ENCODE results near the gene WDFY2.
"Not testable (repeated sequence)": the region's sequence is repeated elsewhere in the genome, so short reads cannot be mapped to it uniquely, and the experiment has no call there.

WDFY2 gene

GRCh38 chr13:51541809-51542258, 42.4 kb upstream of the WDFY2 start:
- H3K23ac ChIP-seq (ENCODE audit: low read depth, low read length, poor library complexity): no peak overlapping the region
- no peak overlapping the region for H2BK12ac ChIP-seq (ENCODE audit: low read length)
- no peak overlapping the region for H3K18ac ChIP-seq (ENCODE audit: low read length)
- H2BK15ac ChIP-seq (ENCODE audit: low read length): no peak overlapping the region
- H2BK5ac ChIP-seq (ENCODE audit: low read length): no peak overlapping the region
- WGBS, 2 donors (ENCODE audit: extremely low coverage in 2 of 2, insufficient read length in 2 of 2, insufficient replicate concordance in 1 of 2): no CpG with 5 or more reads among the region's 6 CpGs
- H3K4me2 ChIP-seq (ENCODE audit: insufficient read depth, low read length, poor library complexity, severe bottlenecking): no peak overlapping the region
- H2BK120ac ChIP-seq (ENCODE audit: low read depth, low read length): no peak overlapping the region
- H3K4me1 ChIP-seq (ENCODE audit: control insufficient read depth in 2 of 2, insufficient read depth in 1 of 2, low read depth in 1 of 2, low read length in 2 of 2): peaks cover 2 to 4% of the 10 kb centered on the region in 2 donors
- H3K9me3 ChIP-seq (replicated peaks in 1 of 2; ENCODE audit: control insufficient read depth in 2 of 2, insufficient read depth in 1 of 2, low read depth in 1 of 2, low read length in 2 of 2): no peaks in the 10 kb centered on the region
- no peak overlapping the region for H3K9ac ChIP-seq (ENCODE audit: low read depth, low read length, poor library complexity)
- no peak overlapping the region for H3K27ac ChIP-seq (replicated peaks; ENCODE audit: low read length)
- H3K27me3 ChIP-seq (ENCODE audit: control insufficient read depth in 3 of 3, insufficient read depth in 3 of 3, low read depth in 1 of 3, low read length in 3 of 3): peaks cover 0 to 4% (median 0%) of the 10 kb centered on the region in 3 experiments
- H3K36me3 ChIP-seq (replicated peaks in 1 of 2; ENCODE audit: control insufficient read depth in 2 of 2, insufficient read depth in 2 of 2, low read length in 2 of 2): no peaks in the 10 kb centered on the region
- H2AFZ ChIP-seq (ENCODE audit: low read length): no peak overlapping the region
- no peak overlapping the region for H3K4me3 ChIP-seq (ENCODE audit: low read length in 2 of 2)
- no peak overlapping the region for H2AK5ac ChIP-seq (ENCODE audit: low read depth, low read length)
- no peak for DNase-seq (ENCODE audit: low spot score)
- no peak overlapping the region for H3K4ac ChIP-seq (ENCODE audit: low read length)
- no peaks in the 10 kb centered on the region for H3K79me1 ChIP-seq (ENCODE audit: low read depth, low read length)
- H4K91ac ChIP-seq (ENCODE audit: low read depth, low read length, poor library complexity): no peak overlapping the region
- no peak overlapping the region for H3K14ac ChIP-seq (ENCODE audit: low read length)
- H4K8ac ChIP-seq (ENCODE audit: low read depth, low read length): no peak overlapping the region

GRCh38 chr13:51542346-51543242, 41.7 kb upstream of the WDFY2 start:
- Histone ChIP-seq H3K36me3 (replicated peaks in 1 of 2; ENCODE audit: control insufficient read depth in 2 of 2, insufficient read depth in 2 of 2, low read length in 2 of 2) (no peaks in the 10 kb centered on the region), H2BK5ac (ENCODE audit: low read length) (no peak overlapping the region), H2BK12ac (ENCODE audit: low read length) (no peak overlapping the region), H2BK120ac (ENCODE audit: low read depth, low read length) (no peak overlapping the region), H3K4me2 (ENCODE audit: insufficient read depth, low read length, poor library complexity, severe bottlenecking) (no peak overlapping the region), H3K4ac (ENCODE audit: low read length) (no peak overlapping the region), H3K4me3 (ENCODE audit: low read length in 2 of 2) (no peak overlapping the region), H3K79me1 (ENCODE audit: low read depth, low read length) (no peaks in the 10 kb centered on the region), H3K27me3 (ENCODE audit: control insufficient read depth in 3 of 3, insufficient read depth in 3 of 3, low read depth in 1 of 3, low read length in 3 of 3) (peaks cover 0 to 4% (median 0%) of the 10 kb centered on the region in 3 experiments), H2AFZ (ENCODE audit: low read length) (peak overlapping the region; percentile 56), H3K9me3 (replicated peaks in 1 of 2; ENCODE audit: control insufficient read depth in 2 of 2, insufficient read depth in 1 of 2, low read depth in 1 of 2, low read length in 2 of 2) (no peaks in the 10 kb centered on the region), H2AK5ac (ENCODE audit: low read depth, low read length) (no peak overlapping the region), H3K18ac (ENCODE audit: low read length) (no peak overlapping the region), H3K27ac (replicated peaks; ENCODE audit: low read length) (no peak overlapping the region), H3K9ac (ENCODE audit: low read depth, low read length, poor library complexity) (no peak overlapping the region), H4K8ac (ENCODE audit: low read depth, low read length) (no peak overlapping the region), H2BK15ac (ENCODE audit: low read length) (no peak overlapping the region), H3K23ac (ENCODE audit: low read depth, low read length, poor library complexity) (no peak overlapping the region), H3K14ac (ENCODE audit: low read length) (no peak overlapping the region), H4K91ac (ENCODE audit: low read depth, low read length, poor library complexity) (no peak overlapping the region), H3K4me1 (ENCODE audit: control insufficient read depth in 2 of 2, insufficient read depth in 1 of 2, low read depth in 1 of 2, low read length in 2 of 2) (peaks cover 2 to 4% of the 10 kb centered on the region in 2 donors)
- WGBS, 2 donors (ENCODE audit: extremely low coverage in 2 of 2, insufficient read length in 2 of 2, insufficient replicate concordance in 1 of 2): no CpG with 5 or more reads among the region's 9 CpGs
- DNase-seq (ENCODE audit: low spot score): no peak

- not testable (repeated sequence) for H2BK12ac ChIP-seq (ENCODE audit: low read length); H3K4ac ChIP-seq (ENCODE audit: low read length); H3K27me3 ChIP-seq (ENCODE audit: control insufficient read depth in 3 of 3, insufficient read depth in 3 of 3, low read depth in 1 of 3, low read length in 3 of 3); H3K4me3 ChIP-seq (ENCODE audit: low read length in 2 of 2); H2BK15ac ChIP-seq (ENCODE audit: low read length); H3K9ac ChIP-seq (ENCODE audit: low read depth, low read length, poor library complexity); H3K18ac ChIP-seq (ENCODE audit: low read length); H2AFZ ChIP-seq (ENCODE audit: low read length); H2AK5ac ChIP-seq (ENCODE audit: low read depth, low read length); H3K23ac ChIP-seq (ENCODE audit: low read depth, low read length, poor library complexity); H4K8ac ChIP-seq (ENCODE audit: low read depth, low read length); H3K36me3 ChIP-seq (replicated peaks in 1 of 2; ENCODE audit: control insufficient read depth in 2 of 2, insufficient read depth in 2 of 2, low read length in 2 of 2); H3K14ac ChIP-seq (ENCODE audit: low read length); H4K91ac ChIP-seq (ENCODE audit: low read depth, low read length, poor library complexity); H3K4me2 ChIP-seq (ENCODE audit: insufficient read depth, low read length, poor library complexity, severe bottlenecking); H3K9me3 ChIP-seq (replicated peaks in 1 of 2; ENCODE audit: control insufficient read depth in 2 of 2, insufficient read depth in 1 of 2, low read depth in 1 of 2, low read length in 2 of 2); H3K79me1 ChIP-seq (ENCODE audit: low read depth, low read length); H3K27ac ChIP-seq (replicated peaks; ENCODE audit: low read length); H2BK120ac ChIP-seq (ENCODE audit: low read depth, low read length); DNase-seq (ENCODE audit: low spot score); H2BK5ac ChIP-seq (ENCODE audit: low read length)
- peaks cover 6 to 10% of the 10 kb centered on the region in 2 donors for H3K4me1 ChIP-seq (ENCODE audit: control insufficient read depth in 2 of 2, insufficient read depth in 1 of 2, low read depth in 1 of 2, low read length in 2 of 2)
- WGBS, 2 donors (ENCODE audit: extremely low coverage in 2 of 2, insufficient read length in 2 of 2, insufficient replicate concordance in 1 of 2): no CpG with 5 or more reads among the region's 3 CpGs
These were observed 38.8 kb upstream of the WDFY2 start for GRCh38 chr13:51545446-51545845.

GRCh38 chr13:51547425-51548176, 36.7 kb upstream of the WDFY2 start:
- Histone ChIP-seq H2BK5ac (ENCODE audit: low read length) (no peak overlapping the region), H3K36me3 (replicated peaks in 1 of 2; ENCODE audit: control insufficient read depth in 2 of 2, insufficient read depth in 2 of 2, low read length in 2 of 2) (no peaks in the 10 kb centered on the region), H2BK12ac (ENCODE audit: low read length) (no peak overlapping the region), H2BK120ac (ENCODE audit: low read depth, low read length) (no peak overlapping the region), H3K9me3 (replicated peaks in 1 of 2; ENCODE audit: control insufficient read depth in 2 of 2, insufficient read depth in 1 of 2, low read depth in 1 of 2, low read length in 2 of 2) (no peaks in the 10 kb centered on the region), H3K4me1 (ENCODE audit: control insufficient read depth in 2 of 2, insufficient read depth in 1 of 2, low read depth in 1 of 2, low read length in 2 of 2) (peaks cover 4 to 7% of the 10 kb centered on the region in 2 donors), H3K4me2 (ENCODE audit: insufficient read depth, low read length, poor library complexity, severe bottlenecking) (no peak overlapping the region), H3K4me3 (ENCODE audit: low read length in 2 of 2) (no peak overlapping the region), H2AK5ac (ENCODE audit: low read depth, low read length) (no peak overlapping the region), H2BK15ac (ENCODE audit: low read length) (no peak overlapping the region), H4K8ac (ENCODE audit: low read depth, low read length) (no peak overlapping the region), H3K27ac (replicated peaks; ENCODE audit: low read length) (no peak overlapping the region), H3K18ac (ENCODE audit: low read length) (no peak overlapping the region), H3K79me1 (ENCODE audit: low read depth, low read length) (no peaks in the 10 kb centered on the region), H3K27me3 (ENCODE audit: control insufficient read depth in 3 of 3, insufficient read depth in 3 of 3, low read depth in 1 of 3, low read length in 3 of 3) (no peaks in the 10 kb centered on the region), H2AFZ (ENCODE audit: low read length) (no peak overlapping the region), H3K4ac (ENCODE audit: low read length) (no peak overlapping the region), H3K23ac (ENCODE audit: low read depth, low read length, poor library complexity) (no peak overlapping the region), H3K9ac (ENCODE audit: low read depth, low read length, poor library complexity) (no peak overlapping the region), H4K91ac (ENCODE audit: low read depth, low read length, poor library complexity) (no peak overlapping the region), H3K14ac (ENCODE audit: low read length) (no peak overlapping the region)
- no CpG with 5 or more reads among the region's 6 CpGs for WGBS, 2 donors (ENCODE audit: extremely low coverage in 2 of 2, insufficient read length in 2 of 2, insufficient replicate concordance in 1 of 2)
- no peak for DNase-seq (ENCODE audit: low spot score)
